GM18508 (cell line): ENCODE results near the gene MSRB1.

Source experiments
- ATAC-seq: cut with Tn5 transposase; IDR thresholded peaks from one replicate; pipeline ENCODE4 v1.9.1; 2021; ENCODE audit warnings: moderate number of reproducible peaks; ENCODE audit not compliant: insufficient read depth, unreplicated experiment

Gene MSRB1

GRCh38 chr16:1942810-1943726, at the start of gene MSRB1:
Gene MSRB1, minus strand, starts transcription at chr16:1943199. Its CDS starts 43 bp downstream, at chr16:1943156.
- peak; percentile 50 for ATAC-seq

- no peak for ATAC-seq
Measured at GRCh38 chr16:1991948-1992703, 49.1 kb upstream of the MSRB1 start.

GRCh38 chr16:1991588-1991947, 48.6 kb upstream of the MSRB1 start:
- no peak for ATAC-seq

- ATAC-seq = no peak
Measured at GRCh38 chr16:1991135-1991551, 48.1 kb upstream of the MSRB1 start.

GRCh38 chr16:1990351-1991134, 47.5 kb upstream of the MSRB1 start:
- no peak for ATAC-seq

GRCh38 chr16:1990101-1990350, 47.0 kb upstream of the MSRB1 start:
- ATAC-seq = no peak

GRCh38 chr16:1989209-1990100, 46.5 kb upstream of the MSRB1 start, which contains the start of gene SYNGR3:
Gene SYNGR3, plus strand, starts transcription at chr16:1989970. Its CDS starts 133 bp downstream, at chr16:1990103.
- no peak for ATAC-seq

GRCh38 chr16:1987198-1987597, 44.2 kb upstream of the MSRB1 start:
- ATAC-seq = no peak

- ATAC-seq = no peak
Measured at GRCh38 chr16:1985466-1986150, 42.6 kb upstream of the MSRB1 start.

- no peak for ATAC-seq
Measured at GRCh38 chr16:1984347-1985225, 41.6 kb upstream of the MSRB1 start.

GRCh38 chr16:1983544-1984346, 40.7 kb upstream of the MSRB1 start, which contains the start of gene GFER:
Gene GFER, plus strand, starts transcription at chr16:1984193. Its CDS starts 26 bp downstream, at chr16:1984219.
- ATAC-seq = no peak

- no peak for ATAC-seq
Measured at GRCh38 chr16:1982991-1983543, 40.1 kb upstream of the MSRB1 start.

GRCh38 chr16:1982013-1982433, 39.0 kb upstream of the MSRB1 start:
- ATAC-seq = no peak

- ATAC-seq = no peak
Measured at GRCh38 chr16:1981398-1981836, 38.4 kb upstream of the MSRB1 start, which contains the start of gene NOXO1. Gene NOXO1, minus strand, starts transcription at chr16:1981469. Its CDS starts 290 bp downstream, at chr16:1981179.

- ATAC-seq = no peak
Measured at GRCh38 chr16:1980770-1981087, 37.7 kb upstream of the MSRB1 start.

- no peak for ATAC-seq
Measured at GRCh38 chr16:1980030-1980769, 37.2 kb upstream of the MSRB1 start.
